K562 (cell line): ENCODE measurements around the gene FMN1. TPM values are rescaled to one million over a fixed set of nuclear protein-coding genes. Genes with fewer than 3 reads are reported as not detected.

ENCODE experiments used
- ATAC-seq: fragments of 200-7000 bp; cut with Tn5 transposase; 3 replicates; pipeline ENCODE4 v1.9.1; 2020; ENCODE audit warnings: moderate library complexity
- BruUV-seq: library from RNA; stranded (reverse); fragments of 400-500 nt; replicated peaks from 2 replicates; lab custom pipeline; 2021; lab: Mats Ljungman, UMichigan
- CTCF ChIA-PET: fragments of 300-600 bp; formaldehyde crosslinking; extraction: SDS; loops from one replicate; lab custom pipeline; 2021; ENCODE audit warnings: low intra/inter-chr PET ratio; lab: Yijun Ruan, JAX
- POLR2A ChIA-PET: fragments of 300-600, 350-650 bp; sonication (Branson Sonifier 250); formaldehyde crosslinking; extraction: SDS; loops from one replicate; lab custom pipeline; 2021; ENCODE audit warnings: antibody characterized with exemption, inconsistent platforms; lab: Yijun Ruan, JAX
- DNase-seq, 4 experiments: peaks; one replicate each; pipeline versions ENCODE4 v3.0.0 to v3.0.0-alpha.2; 2011 to 2018; ENCODE audit warnings: low spot score in 3 of 4, mixed read lengths in 3 of 4; ENCODE audit errors: extremely low read depth in 1 of 4
- FAIRE-seq: peaks from 2 replicates; lab custom pipeline; 2011; peaks lifted over from hg19 to GRCh38; lab: Jason Lieb, UNC
- H2AFZ ChIP-seq: 2 replicates; pipeline ENCODE4 v1.6.0; 2011; ENCODE audit warnings: low read depth, low read length, control low read depth, inconsistent platforms
- H3K27ac ChIP-seq: fragments of 200-600 bp; 3 replicates; pipeline ENCODE4 v1.8.0; 2011; ENCODE audit warnings: low read depth, mild to moderate bottlenecking, control low read depth, inconsistent platforms, low read length, moderate library complexity, mixed read lengths; ENCODE audit errors: extremely low read depth
- H3K27me3 ChIP-seq, 2 experiments: fragments of 300-600 bp in 1 of 2; 2 replicates in 1 of 2; 3 replicates in 1 of 2; pipeline versions ENCODE4 v1.6.0 to v1.8.0; 2011; ENCODE audit warnings: inconsistent platforms in 2 of 2, low read length in 2 of 2, mild to moderate bottlenecking in 1 of 2, mixed read lengths in 1 of 2, moderate library complexity in 1 of 2; ENCODE audit not compliant: control insufficient read depth in 2 of 2, insufficient read depth in 2 of 2
- H3K36me3 ChIP-seq: fragments of 300-600 bp; 3 replicates; pipeline ENCODE4 v1.8.0; 2011; ENCODE audit warnings: mild to moderate bottlenecking, low read length, inconsistent platforms; ENCODE audit not compliant: control insufficient read depth, insufficient read depth
- H3K4me1 ChIP-seq, 2 experiments: fragments of 200-600 bp in 1 of 2; replicated peaks in 1 of 2; 2 replicates in 1 of 2; 3 replicates in 1 of 2; pipeline versions ENCODE4 v1.5.1 to v1.8.0; 2011; ENCODE audit warnings: inconsistent platforms in 2 of 2, low read length in 2 of 2, mild to moderate bottlenecking in 1 of 2, mixed read lengths in 1 of 2, moderate library complexity in 1 of 2; ENCODE audit not compliant: control insufficient read depth in 2 of 2, insufficient read depth in 2 of 2
- H3K4me2 ChIP-seq: 2 replicates; pipeline ENCODE4 v1.6.1; 2011; ENCODE audit warnings: low read length, control low read depth, inconsistent platforms, mixed read lengths; ENCODE audit not compliant: insufficient read depth
- H3K4me3 ChIP-seq: fragments of 200-600 bp; sonication (generic), shearing (Covaris generic); 2 replicates; pipeline ENCODE4 v1.5.1; 2016; ENCODE audit warnings: control low read depth, inconsistent platforms
- H3K79me2 ChIP-seq: fragments of 200-600 bp; 3 replicates; pipeline ENCODE4 v1.8.0; 2011; ENCODE audit warnings: low read length, inconsistent platforms; ENCODE audit not compliant: control insufficient read depth, insufficient read depth
- H3K9ac ChIP-seq, 2 experiments: 2 replicates each; pipeline versions ENCODE4 v1.6.0 to v1.6.1; 2011; ENCODE audit warnings: low read depth in 2 of 2, low read length in 2 of 2, control low read depth in 1 of 2, inconsistent platforms in 1 of 2, mild to moderate bottlenecking in 1 of 2, mixed read lengths in 1 of 2; ENCODE audit not compliant: insufficient read depth in 1 of 2
- H3K9me1 ChIP-seq: one replicate; pipeline ENCODE4 v1.6.0; 2011; ENCODE audit warnings: inconsistent platforms, mild to moderate bottlenecking, low read length, moderate library complexity; ENCODE audit not compliant: control insufficient read depth, insufficient read depth
- H3K9me3 ChIP-seq: replicated peaks from 2 replicates; pipeline ENCODE4 v1.5.1; 2011; ENCODE audit warnings: low read depth, low read length, inconsistent platforms; ENCODE audit not compliant: control insufficient read depth, insufficient read depth
- H4K20me1 ChIP-seq: replicated peaks from 2 replicates; pipeline ENCODE4 v1.6.1; 2011; ENCODE audit warnings: low read length, inconsistent platforms, mixed read lengths; ENCODE audit not compliant: control insufficient read depth, insufficient read depth
- DNMT1 ChIP-seq: fragments of 450-650 bp; IDR thresholded peaks from 2 replicates; pipeline ENCODE4 v1.6.1; 2016; ENCODE audit warnings: antibody characterized with exemption, mild to moderate bottlenecking
- NR2F6 ChIP-seq: fragments of 450-650 bp; formaldehyde crosslinking; IDR thresholded peaks from 2 replicates; pipeline ENCODE4 v1.4.0; 2020; ENCODE audit warnings: mild to moderate bottlenecking
- NUFIP1 ChIP-seq: fragments of 450-650 bp; IDR thresholded peaks from 2 replicates; pipeline ENCODE4 v1.6.1; 2018; ENCODE audit not compliant: partially characterized antibody
- PML ChIP-seq: IDR thresholded peaks from 2 replicates; pipeline ENCODE4 v1.6.1; 2012; ENCODE audit warnings: low read length, inconsistent platforms
- POU5F1 ChIP-seq: fragments of 150-350 bp; IDR thresholded peaks from 2 replicates; pipeline ENCODE4 v1.6.1; 2014; ENCODE audit warnings: borderline replicate concordance, low read length, low read depth, mild to moderate bottlenecking; ENCODE audit not compliant: partially characterized antibody
- RBM22 ChIP-seq: fragments of 200-400 bp; formaldehyde crosslinking; IDR thresholded peaks from 2 replicates; pipeline ENCODE4 v1.6.1; 2018; ENCODE audit warnings: low read length, low read depth; ENCODE audit not compliant: poor library complexity, severe bottlenecking
- RFX1 ChIP-seq: fragments of 450-650 bp; IDR thresholded peaks from 2 replicates; pipeline ENCODE4 v1.6.1; 2016; ENCODE audit warnings: mild to moderate bottlenecking, moderate library complexity
- THAP7 ChIP-seq: fragments of 250-450 bp; sonication (Bioruptor Pico); IDR thresholded peaks from 2 replicates; pipeline ENCODE4 v1.5.0; 2021
- ZBTB8A ChIP-seq: fragments of 450-650 bp; IDR thresholded peaks from 2 replicates; pipeline ENCODE4 v1.6.1; 2018; ENCODE audit warnings: mild to moderate bottlenecking, moderate library complexity; ENCODE audit not compliant: partially characterized antibody
- ZNF324 ChIP-seq: fragments of 250-450 bp; sonication (Bioruptor Pico); IDR thresholded peaks from 2 replicates; pipeline ENCODE4 v1.4.0; 2020; ENCODE audit warnings: mild to moderate bottlenecking
- ZNF561 ChIP-seq: fragments of 450-650 bp; formaldehyde crosslinking; conservative IDR thresholded peaks from 2 replicates; pipeline ENCODE4 v1.4.0; 2020; ENCODE audit warnings: mild to moderate bottlenecking, moderate library complexity
- WGBS: fragments of 100-300 bp; shearing (Covaris generic); methylation state at CpG from one replicate; pipeline ENCODE4 v1.1.6; 2016; ENCODE audit warnings: low coverage, mixed read lengths; ENCODE audit not compliant: insufficient coverage; ENCODE audit errors: missing lambda C conversion rate; 5-methylcytosine and 5-hydroxymethylcytosine counted together
- in situ Hi-C: fragments of 300-500 bp; cut with MboI; formaldehyde crosslinking; loops from 4 replicates; pipeline ENCODE4 v1.15.0; 2018; ENCODE audit warnings: inconsistent platforms, mixed read lengths
- intact Hi-C: fragments of 100-400 bp; cut with micrococcal nuclease; formaldehyde crosslinking; loops from 2 replicates; pipeline ENCODE4 v1.14.2; 2022
- polyA plus RNA-seq, 8 experiments: library from polyadenylated mRNA; depleted of rRNA in 4 of 8; stranded (reverse) in 5 of 8; unstranded in 3 of 8; fragments of >200 nt; fragmentation: Nextera tagmentation in 2 of 8; fragmentation: Illumina TruSeq in 1 of 8; extraction: Ambion mirVana in 2 of 8; extraction: Trizol in 1 of 8; gene quantifications; 2 replicates each; pipeline versions ENCODE4 v1.2.1 to v1.2.3, GENCODE V29; 2011 to 2014; ENCODE audit warnings: inconsistent platforms in 1 of 8, missing spikeins in 1 of 8
- total RNA-seq, 7 experiments: library from RNA; depleted of rRNA in 6 of 7; stranded (reverse); fragments of >200 nt in 6 of 7; fragmentation: Illumina TruSeq in 2 of 7; extraction: Trizol in 2 of 7; gene quantifications; 2 replicates each; pipeline versions ENCODE4 v1.2.1 to v1.2.3, GENCODE V29; 2011 to 2021; ENCODE audit warnings: low replicate concordance in 1 of 7

Gene FMN1
- total and polyA plus RNA-seq, 9 of the 15 experiments (the other 6 are each of a cell fraction or from before 2014, with no cell fraction given), result 0.03 to 0.07 (median 0.04) TPM; not detected in 6

- Histone ChIP-seq H3K9me3 (no peaks in the 10 kb centered on the region), H3K9me1 (no peaks in the 10 kb centered on the region), H3K4me2 (no peak overlapping the region), H3K79me2 (no peaks in the 10 kb centered on the region), H3K9ac (no peak overlapping the region), H3K4me1 (no peaks in the 10 kb centered on the region), H4K20me1 (no peaks in the 10 kb centered on the region; the same call in 1 of the 2 replicates), H3K4me3 (no peak overlapping the region), H3K36me3 (no peaks in the 10 kb centered on the region), H2AFZ (no peak overlapping the region), H3K27me3 (peaks cover 2 to 6% of the 10 kb centered on the region in 2 experiments; a peak in 3 of 5 replicates), H3K27ac (no peak overlapping the region)
- intact Hi-C loops, result no loop called here
- 0% methylated on average over 2 of the region's 2 CpGs for WGBS
- no peak for TF ChIP-seq PML
- TF ChIP-seq RFX1, result no peak
- TF ChIP-seq ZNF324 (CRISPR knock-in tag), result no peak
- TF ChIP-seq NR2F6 (CRISPR knock-in tag), result no peak
- no peak for TF ChIP-seq POU5F1
- no peak for TF ChIP-seq ZBTB8A
- TF ChIP-seq RBM22, result no peak
- no peak for TF ChIP-seq DNMT1
- TF ChIP-seq THAP7 (CRISPR knock-in tag), result no peak
- TF ChIP-seq ZNF561 (CRISPR knock-in tag), result no peak
- no peak for TF ChIP-seq NUFIP1
- ATAC-seq (no peak), DNase-seq (no peak), FAIRE-seq (no peak)
- CTCF ChIA-PET, result no interaction called here
- POLR2A ChIA-PET, result no interaction called here
- in situ Hi-C loops, result no loop called here
- BruUV-seq, result no TSS peak
These were observed 101.3 kb downstream of the FMN1 start for GRCh38 chr15:33093222-33093621.
